ENCODE results near the gene FOXK1.
A peak's percentile ranks its signal among the peaks of the same experiment; 100 is the strongest.
"Not testable (repeated sequence)": the region's sequence is repeated elsewhere in the genome, so short reads cannot be mapped to it uniquely, and the experiment has no call there.

Gene FOXK1

GRCh38 chr7:4667776-4668509 is 14.2 kb upstream of the FOXK1 start:
- no peak for DNase-seq (ENCODE audit: low read depth)

- no peak for DNase-seq (ENCODE audit: low read depth)
Observed at GRCh38 chr7:4668510-4668847, 13.6 kb upstream of the FOXK1 start.

GRCh38 chr7:4670791-4671190 is 11.3 kb upstream of the FOXK1 start:
- DNase-seq (ENCODE audit: low read depth) = no peak

- no peak for DNase-seq (ENCODE audit: low read depth)
Observed at GRCh38 chr7:4675771-4676367, 6.2 kb upstream of the FOXK1 start.

- DNase-seq (ENCODE audit: low read depth) = not testable (repeated sequence)
Observed at GRCh38 chr7:4677518-4677917, 4.6 kb upstream of the FOXK1 start.

GRCh38 chr7:4681218-4681851 is 760 bp upstream of the FOXK1 start:
- DNase-seq (ENCODE audit: low read depth) = peak; percentile 12

GRCh38 chr7:4682621-4683042 is 537 bp downstream of the FOXK1 start:
- peak; percentile 29 for DNase-seq (ENCODE audit: low read depth)

- peak; percentile 12 for DNase-seq (ENCODE audit: low read depth)
Observed at GRCh38 chr7:4683043-4683883, 1.2 kb downstream of the FOXK1 start.

GRCh38 chr7:4683884-4684565 is 1.9 kb downstream of the FOXK1 start:
- DNase-seq (ENCODE audit: low read depth) = peak; percentile 16

GRCh38 chr7:4684846-4685245 is 2.8 kb downstream of the FOXK1 start:
- DNase-seq (ENCODE audit: low read depth) = no peak

GRCh38 chr7:4685676-4686075 is 3.6 kb downstream of the FOXK1 start:
- DNase-seq (ENCODE audit: low read depth) = not testable (repeated sequence)

GRCh38 chr7:4687956-4688355 is 5.9 kb downstream of the FOXK1 start:
- DNase-seq (ENCODE audit: low read depth) = no peak

- DNase-seq (ENCODE audit: low read depth) = no peak
Observed at GRCh38 chr7:4689151-4689550, 7.1 kb downstream of the FOXK1 start.

GRCh38 chr7:4689668-4690067 is 7.6 kb downstream of the FOXK1 start:
- DNase-seq (ENCODE audit: low read depth) = no peak

GRCh38 chr7:4690953-4691856 is 9.1 kb downstream of the FOXK1 start:
- no peak for DNase-seq (ENCODE audit: low read depth)

- DNase-seq (ENCODE audit: low read depth) = no peak
Observed at GRCh38 chr7:4692055-4692454, 10.0 kb downstream of the FOXK1 start.

- DNase-seq (ENCODE audit: low read depth) = not testable (repeated sequence)
Observed at GRCh38 chr7:4692622-4693021, 10.5 kb downstream of the FOXK1 start.

- no peak for DNase-seq (ENCODE audit: low read depth)
Observed at GRCh38 chr7:4693152-4693551, 11.1 kb downstream of the FOXK1 start.

GRCh38 chr7:4693749-4694148 is 11.7 kb downstream of the FOXK1 start:
- no peak for DNase-seq (ENCODE audit: low read depth)

- DNase-seq (ENCODE audit: low read depth) = no peak
Observed at GRCh38 chr7:4694305-4694704, 12.2 kb downstream of the FOXK1 start.

- no peak for DNase-seq (ENCODE audit: low read depth)
Observed at GRCh38 chr7:4698707-4699275, 16.7 kb downstream of the FOXK1 start.

Measured in activated T-cell treated with anti-CD3 and anti-CD28 coated beads for 48 hours (primary cell).